Dendritic cell treated with granulocyte-macrophage colony-stimulating factor and Interleukin-4, amounts not matched to agents 40 ng/mL and 50 ng/mL, for 4 days (primary cell): ENCODE data around the gene CMYA5.

Source experiments
- H3K27ac Mint-ChIP-seq: one replicate; pipeline ENCODE4 v1.8.0; 2022; ENCODE audit warnings: mild to moderate bottlenecking, mixed read lengths
- H3K27me3 Mint-ChIP-seq: one replicate; pipeline ENCODE4 v1.8.0; 2022; ENCODE audit warnings: mild to moderate bottlenecking, mixed read lengths
- H3K36me3 Mint-ChIP-seq: one replicate; pipeline ENCODE4 v1.8.0; 2022; ENCODE audit warnings: low read depth, mixed read lengths
- H3K4me1 Mint-ChIP-seq: one replicate; pipeline ENCODE4 v1.8.0; 2022; ENCODE audit warnings: low read depth, mixed read lengths
- H3K4me3 Mint-ChIP-seq: one replicate; pipeline ENCODE4 v1.8.0; 2022; ENCODE audit warnings: mild to moderate bottlenecking, moderate library complexity, mixed read lengths
- H3K9me3 Mint-ChIP-seq: one replicate; pipeline ENCODE4 v1.8.0; 2022; ENCODE audit warnings: mixed read lengths
- intact Hi-C: fragments of 100-400 bp; cut with micrococcal nuclease; formaldehyde crosslinking; loops from one replicate; pipeline ENCODE4 v1.15.0; 2022

Gene CMYA5

GRCh38 chr5:79803007-79803406 lies 113.4 kb downstream of the CMYA5 start:
- Mint-ChIP-seq H3K27me3 (no peaks in the 10 kb centered on the region), H3K36me3 (no peaks in the 10 kb centered on the region), H3K4me1 (peaks cover 26% of the 10 kb centered on the region), H3K27ac (no peak overlapping the region), H3K4me3 (no peak overlapping the region), H3K9me3 (no peaks in the 10 kb centered on the region)
- intact Hi-C loops = no loop called here

- Mint-ChIP-seq H3K27ac (no peak overlapping the region), H3K4me3 (no peak overlapping the region), H3K9me3 (no peaks in the 10 kb centered on the region), H3K4me1 (peaks cover 16% of the 10 kb centered on the region), H3K27me3 (no peaks in the 10 kb centered on the region), H3K36me3 (no peaks in the 10 kb centered on the region)
- intact Hi-C loops = no loop called here
Measured at GRCh38 chr5:79806741-79807140, 117.1 kb downstream of the CMYA5 start.

- no peaks in the 10 kb centered on the region for H3K27me3 Mint-ChIP-seq
- peaks cover 5% of the 10 kb centered on the region for H3K4me1 Mint-ChIP-seq
- H3K36me3 Mint-ChIP-seq = no peaks in the 10 kb centered on the region
- H3K27ac Mint-ChIP-seq = no peak overlapping the region
- H3K9me3 Mint-ChIP-seq = no peaks in the 10 kb centered on the region
- intact Hi-C loops = no loop called here
- no peak overlapping the region for H3K4me3 Mint-ChIP-seq
Measured at GRCh38 chr5:79809743-79810142, 120.1 kb downstream of the CMYA5 start.

- Mint-ChIP-seq H3K4me1 (peaks cover 5% of the 10 kb centered on the region), H3K9me3 (no peaks in the 10 kb centered on the region), H3K36me3 (no peaks in the 10 kb centered on the region), H3K27me3 (peaks cover 4% of the 10 kb centered on the region), H3K27ac (no peak overlapping the region), H3K4me3 (no peak overlapping the region)
- intact Hi-C loops = no loop called here
Measured at GRCh38 chr5:79811081-79811480, 121.4 kb downstream of the CMYA5 start.

GRCh38 chr5:79811904-79812303 lies 122.3 kb downstream of the CMYA5 start:
- Mint-ChIP-seq H3K4me1 (no peaks in the 10 kb centered on the region), H3K4me3 (no peak overlapping the region), H3K27me3 (peaks cover 4% of the 10 kb centered on the region), H3K36me3 (no peaks in the 10 kb centered on the region), H3K27ac (no peak overlapping the region), H3K9me3 (no peaks in the 10 kb centered on the region)
- intact Hi-C loops = no loop called here

- H3K27ac Mint-ChIP-seq = no peak overlapping the region
- intact Hi-C loops = no loop called here
- no peaks in the 10 kb centered on the region for H3K36me3 Mint-ChIP-seq
- H3K9me3 Mint-ChIP-seq = peaks cover 13% of the 10 kb centered on the region
- peaks cover 4% of the 10 kb centered on the region for H3K27me3 Mint-ChIP-seq
- no peaks in the 10 kb centered on the region for H3K4me1 Mint-ChIP-seq
- no peak overlapping the region for H3K4me3 Mint-ChIP-seq
Measured at GRCh38 chr5:79814699-79815098, 125.1 kb downstream of the CMYA5 start.

GRCh38 chr5:79816014-79816413 lies 126.4 kb downstream of the CMYA5 start:
- H3K4me1 Mint-ChIP-seq = no peaks in the 10 kb centered on the region
- H3K27ac Mint-ChIP-seq = no peak overlapping the region
- no peak overlapping the region for H3K4me3 Mint-ChIP-seq
- intact Hi-C loops = no loop called here
- H3K36me3 Mint-ChIP-seq = no peaks in the 10 kb centered on the region
- peaks cover 13% of the 10 kb centered on the region for H3K9me3 Mint-ChIP-seq
- peaks cover 4% of the 10 kb centered on the region for H3K27me3 Mint-ChIP-seq

- intact Hi-C loops = no loop called here
- H3K27me3 Mint-ChIP-seq = peaks cover 2% of the 10 kb centered on the region
- H3K27ac Mint-ChIP-seq = no peak overlapping the region
- no peaks in the 10 kb centered on the region for H3K36me3 Mint-ChIP-seq
- no peaks in the 10 kb centered on the region for H3K4me1 Mint-ChIP-seq
- no peak overlapping the region for H3K4me3 Mint-ChIP-seq
- peaks cover 13% of the 10 kb centered on the region for H3K9me3 Mint-ChIP-seq
Measured at GRCh38 chr5:79820648-79821047, 131.0 kb downstream of the CMYA5 start.

- H3K9me3 Mint-ChIP-seq = no peaks in the 10 kb centered on the region
- H3K36me3 Mint-ChIP-seq = no peaks in the 10 kb centered on the region
- no peaks in the 10 kb centered on the region for H3K4me1 Mint-ChIP-seq
- H3K27ac Mint-ChIP-seq = no peak overlapping the region
- intact Hi-C loops = no loop called here
- no peak overlapping the region for H3K4me3 Mint-ChIP-seq
- H3K27me3 Mint-ChIP-seq = peaks cover 4% of the 10 kb centered on the region
Measured at GRCh38 chr5:79824444-79824843, 134.8 kb downstream of the CMYA5 start.

- intact Hi-C loops = no loop called here
- no peaks in the 10 kb centered on the region for H3K36me3 Mint-ChIP-seq
- no peak overlapping the region for H3K27ac Mint-ChIP-seq
- H3K4me3 Mint-ChIP-seq = no peak overlapping the region
- H3K9me3 Mint-ChIP-seq = no peaks in the 10 kb centered on the region
- H3K4me1 Mint-ChIP-seq = no peaks in the 10 kb centered on the region
- H3K27me3 Mint-ChIP-seq = peaks cover 8% of the 10 kb centered on the region
Measured at GRCh38 chr5:79825802-79826201, 136.2 kb downstream of the CMYA5 start.

GRCh38 chr5:79827159-79827629 lies 137.6 kb downstream of the CMYA5 start:
- intact Hi-C loops = no loop called here
- Mint-ChIP-seq H3K4me3 (no peak overlapping the region), H3K4me1 (no peaks in the 10 kb centered on the region), H3K27ac (no peak overlapping the region), H3K27me3 (peaks cover 8% of the 10 kb centered on the region), H3K36me3 (no peaks in the 10 kb centered on the region), H3K9me3 (no peaks in the 10 kb centered on the region)

- no peak overlapping the region for H3K4me3 Mint-ChIP-seq
- H3K36me3 Mint-ChIP-seq = no peaks in the 10 kb centered on the region
- no peaks in the 10 kb centered on the region for H3K4me1 Mint-ChIP-seq
- H3K27me3 Mint-ChIP-seq = peaks cover 8% of the 10 kb centered on the region
- intact Hi-C loops = no loop called here
- no peak overlapping the region for H3K27ac Mint-ChIP-seq
- H3K9me3 Mint-ChIP-seq = no peaks in the 10 kb centered on the region
Measured at GRCh38 chr5:79829260-79829659, 139.6 kb downstream of the CMYA5 start.

GRCh38 chr5:79831381-79832309 lies 142.0 kb downstream of the CMYA5 start:
- peaks cover 8% of the 10 kb centered on the region for H3K27me3 Mint-ChIP-seq
- no peak overlapping the region for H3K27ac Mint-ChIP-seq
- no peaks in the 10 kb centered on the region for H3K36me3 Mint-ChIP-seq
- H3K4me3 Mint-ChIP-seq = no peak overlapping the region
- no peaks in the 10 kb centered on the region for H3K9me3 Mint-ChIP-seq
- intact Hi-C loops = no loop called here
- H3K4me1 Mint-ChIP-seq = no peaks in the 10 kb centered on the region

- H3K27ac Mint-ChIP-seq = no peak overlapping the region
- peaks cover 8% of the 10 kb centered on the region for H3K27me3 Mint-ChIP-seq
- no peak overlapping the region for H3K4me3 Mint-ChIP-seq
- intact Hi-C loops = no loop called here
- no peaks in the 10 kb centered on the region for H3K36me3 Mint-ChIP-seq
- no peaks in the 10 kb centered on the region for H3K4me1 Mint-ChIP-seq
- no peaks in the 10 kb centered on the region for H3K9me3 Mint-ChIP-seq
Measured at GRCh38 chr5:79832911-79833310, 143.3 kb downstream of the CMYA5 start.
